ENCODE data around the gene ANXA11.

The ANXA11 gene

DNA sequence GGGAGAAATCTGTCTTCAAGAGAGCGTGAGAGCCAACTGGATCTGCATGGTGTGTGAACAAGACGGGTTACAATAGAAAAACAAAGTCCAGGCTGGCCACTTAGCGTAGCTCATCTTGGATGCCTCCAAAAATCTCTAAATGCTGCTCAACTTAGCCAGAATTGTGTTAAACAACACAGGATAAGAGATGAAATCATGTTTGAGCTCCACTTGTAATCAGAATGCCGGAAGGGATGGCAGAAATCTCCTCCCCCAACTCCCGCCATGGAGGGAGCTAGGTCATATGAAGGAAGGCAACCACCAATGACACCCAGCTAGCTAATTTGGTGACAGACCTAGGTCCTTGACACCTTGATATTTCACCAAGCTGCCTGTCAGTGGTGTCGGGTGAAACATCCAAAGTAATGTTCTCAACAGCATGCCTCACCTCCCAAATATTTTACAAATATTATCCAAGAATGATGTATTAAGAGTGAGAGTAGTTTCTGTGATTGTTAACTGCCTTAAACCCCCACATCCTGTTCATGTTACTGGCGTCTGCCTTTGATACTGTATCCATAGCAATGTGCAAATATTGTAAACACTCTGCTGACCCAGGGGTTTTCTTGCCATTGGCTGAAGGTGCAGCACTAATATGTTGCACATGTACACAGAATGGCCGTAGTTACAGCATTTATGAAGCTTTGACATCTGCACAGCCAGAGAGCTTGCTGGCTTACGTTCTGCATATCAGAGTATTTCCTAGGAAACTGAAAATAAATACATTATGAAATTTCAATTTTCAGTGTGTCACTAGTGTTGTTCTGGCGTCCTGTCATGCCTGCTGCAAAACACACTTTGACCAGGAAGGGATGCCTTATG lies 101.0 kb downstream of the ANXA11 start:
- H3K4me1 Mint-ChIP-seq, result peaks cover 21% of the 10 kb centered on the region
- TF ChIP-seq, protein P1, sequence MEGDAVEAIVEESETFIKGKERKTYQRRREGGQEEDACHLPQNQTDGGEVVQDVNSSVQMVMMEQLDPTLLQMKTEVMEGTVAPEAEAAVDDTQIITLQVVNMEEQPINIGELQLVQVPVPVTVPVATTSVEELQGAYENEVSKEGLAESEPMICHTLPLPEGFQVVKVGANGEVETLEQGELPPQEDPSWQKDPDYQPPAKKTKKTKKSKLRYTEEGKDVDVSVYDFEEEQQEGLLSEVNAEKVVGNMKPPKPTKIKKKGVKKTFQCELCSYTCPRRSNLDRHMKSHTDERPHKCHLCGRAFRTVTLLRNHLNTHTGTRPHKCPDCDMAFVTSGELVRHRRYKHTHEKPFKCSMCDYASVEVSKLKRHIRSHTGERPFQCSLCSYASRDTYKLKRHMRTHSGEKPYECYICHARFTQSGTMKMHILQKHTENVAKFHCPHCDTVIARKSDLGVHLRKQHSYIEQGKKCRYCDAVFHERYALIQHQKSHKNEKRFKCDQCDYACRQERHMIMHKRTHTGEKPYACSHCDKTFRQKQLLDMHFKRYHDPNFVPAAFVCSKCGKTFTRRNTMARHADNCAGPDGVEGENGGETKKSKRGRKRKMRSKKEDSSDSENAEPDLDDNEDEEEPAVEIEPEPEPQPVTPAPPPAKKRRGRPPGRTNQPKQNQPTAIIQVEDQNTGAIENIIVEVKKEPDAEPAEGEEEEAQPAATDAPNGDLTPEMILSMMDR (IDR thresholded peaks at IDR 0.05; ENCODE audit: unreplicated experiment in 3 of 3), result no peak
- peak overlapping the region; percentile 90 to 96 (median 94) for H3K27ac Mint-ChIP-seq
- H3K4me3 Mint-ChIP-seq, result peak overlapping the region in 1 of 3 experiments; percentile 38
- peaks cover 3% of the 10 kb centered on the region for H3K27me3 Mint-ChIP-seq (ENCODE audit: low read depth)
- H3K36me3 Mint-ChIP-seq (ENCODE audit: low read depth), result peaks cover 9% of the 10 kb centered on the region
- peaks cover 25% of the 10 kb centered on the region for H3K9me3 Mint-ChIP-seq
